ENCODE data around the gene EFNB3.

DNA sequence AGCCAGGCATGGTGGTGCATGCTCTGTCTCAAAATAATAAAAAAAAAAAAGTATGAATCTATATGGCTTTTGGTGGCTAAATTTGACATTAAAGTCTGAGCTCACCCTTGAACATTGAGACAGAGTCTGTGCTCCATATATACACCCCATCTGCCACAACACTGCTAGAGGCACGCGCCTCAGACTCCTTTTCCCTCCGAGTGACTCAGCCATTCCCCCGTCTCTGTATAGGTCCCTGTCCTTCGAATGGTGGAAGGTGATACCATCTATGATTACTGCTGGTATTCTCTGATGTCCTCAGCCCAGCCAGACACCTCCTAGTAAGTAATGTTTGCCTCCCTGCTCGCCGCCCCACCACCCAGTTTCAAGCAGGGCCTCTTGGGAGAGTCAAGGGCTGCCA, 4.5 kb upstream of the EFNB3 start:
- no peak for TF ChIP-seq GATA2 (IDR thresholded peaks at IDR 0.05; ENCODE audit: low read depth, low read length)
- TF ChIP-seq GATA3 (IDR thresholded peaks at IDR 0.05; ENCODE audit: low read depth, low read length) = no peak
